Endodermal cell (in vitro differentiated cells): ENCODE data around the gene TULP4. TPM values are rescaled to one million over a fixed set of nuclear protein-coding genes. Genes with fewer than 3 reads are reported as not detected.

Experiments
- DNase-seq: peaks from one replicate; pipeline ENCODE4 v3.0.0-alpha.2; 2017
- H3K27ac ChIP-seq: 2 replicates; pipeline ENCODE4 v1.5.1; 2013; ENCODE audit warnings: mild to moderate bottlenecking, low read depth, low read length, moderate library complexity
- H3K27me3 ChIP-seq: 2 replicates; pipeline ENCODE4 v1.6.1; 2013; ENCODE audit warnings: mild to moderate bottlenecking, low read length, moderate library complexity; ENCODE audit not compliant: insufficient read depth, control insufficient read depth, poor library complexity, severe bottlenecking
- H3K36me3 ChIP-seq: 2 replicates; pipeline ENCODE4 v1.7.0; 2013; ENCODE audit warnings: mild to moderate bottlenecking, low read length, moderate library complexity; ENCODE audit not compliant: control insufficient read depth, insufficient read depth
- H3K4me1 ChIP-seq: one replicate; pipeline ENCODE4 v1.7.0; 2013; ENCODE audit warnings: low read length; ENCODE audit not compliant: control insufficient read depth, insufficient read depth
- H3K4me3 ChIP-seq: 2 replicates; pipeline ENCODE4 v1.5.1; 2013; ENCODE audit warnings: mild to moderate bottlenecking, low read length, moderate library complexity
- H3K9ac ChIP-seq: 2 replicates; pipeline ENCODE4 v1.6.1; 2013; ENCODE audit warnings: mild to moderate bottlenecking, low read length, moderate library complexity; ENCODE audit not compliant: poor library complexity, severe bottlenecking; ENCODE audit errors: extremely low read depth
- H3K9me3 ChIP-seq: 2 replicates; pipeline ENCODE4 v1.6.1; 2013; ENCODE audit warnings: mild to moderate bottlenecking, low read length, moderate library complexity; ENCODE audit not compliant: control insufficient read depth
- H3K27ac Mint-ChIP-seq: 2 replicates; pipeline ENCODE4 v1.8.0; 2020; ENCODE audit warnings: mixed read lengths
- H3K27me3 Mint-ChIP-seq: 2 replicates; pipeline ENCODE4 v1.8.0; 2021; ENCODE audit warnings: mild to moderate bottlenecking, mixed read lengths; ENCODE audit not compliant: insufficient read depth
- H3K36me3 Mint-ChIP-seq: 2 replicates; pipeline ENCODE4 v1.8.0; 2020; ENCODE audit warnings: low read depth, mixed read lengths
- H3K4me1 Mint-ChIP-seq: 2 replicates; pipeline ENCODE4 v1.8.0; 2020; ENCODE audit warnings: mixed read lengths
- H3K4me3 Mint-ChIP-seq: 2 replicates; pipeline ENCODE4 v1.8.0; 2020; ENCODE audit warnings: mild to moderate bottlenecking, moderate library complexity, mixed read lengths
- H3K9me3 Mint-ChIP-seq: 2 replicates; pipeline ENCODE4 v1.8.0; 2020; ENCODE audit warnings: mild to moderate bottlenecking, mixed read lengths
- CTCF ChIP-seq: fragments of 200-600 bp; sonication (generic); conservative IDR thresholded peaks from 2 replicates; pipeline ENCODE4 v1.5.0; 2021; ENCODE audit warnings: antibody characterized with exemption, mild to moderate bottlenecking
- WGBS, 2 experiments: methylation state at CpG; one replicate each; pipeline versions ENCODE4 v1.1.5 to v1.1.7; 2013; ENCODE audit warnings: missing lambda C conversion rate in 2 of 2, mixed read lengths in 1 of 2; ENCODE audit not compliant: insufficient coverage in 1 of 2, insufficient read length in 1 of 2; 5-methylcytosine and 5-hydroxymethylcytosine counted together
- long read RNA-seq, 4 experiments: library from polyadenylated mRNA in 2 of 4; library from RNA in 1 of 4; library from capped mRNA in 1 of 4; stranded (forward) in 3 of 4; unstranded in 1 of 4; transcript quantifications; one replicate each; pipeline ENCODE4 v2.0.0, GENCODE V29; 2020 to 2021; ENCODE audit warnings: inconsistent platforms in 1 of 4
- polyA plus RNA-seq, 2 experiments: library from polyadenylated mRNA; stranded (reverse); fragments of 50-300 nt; gene quantifications; one replicate each; pipeline ENCODE4 v1.2.3, GENCODE V29; 2013
- total RNA-seq, 2 donors: library from RNA; stranded (reverse); fragmentation: NEBNext Ultra II Directional in 1 of 2; extraction: Animal tissue kit (Norgen Biotek cat#: 25700) in 1 of 2; gene quantifications; 2 replicates in 1 of 2; 3 replicates in 1 of 2; pipeline ENCODE4 v1.2.1, GENCODE V29; 2021

TULP4 gene, protein sequence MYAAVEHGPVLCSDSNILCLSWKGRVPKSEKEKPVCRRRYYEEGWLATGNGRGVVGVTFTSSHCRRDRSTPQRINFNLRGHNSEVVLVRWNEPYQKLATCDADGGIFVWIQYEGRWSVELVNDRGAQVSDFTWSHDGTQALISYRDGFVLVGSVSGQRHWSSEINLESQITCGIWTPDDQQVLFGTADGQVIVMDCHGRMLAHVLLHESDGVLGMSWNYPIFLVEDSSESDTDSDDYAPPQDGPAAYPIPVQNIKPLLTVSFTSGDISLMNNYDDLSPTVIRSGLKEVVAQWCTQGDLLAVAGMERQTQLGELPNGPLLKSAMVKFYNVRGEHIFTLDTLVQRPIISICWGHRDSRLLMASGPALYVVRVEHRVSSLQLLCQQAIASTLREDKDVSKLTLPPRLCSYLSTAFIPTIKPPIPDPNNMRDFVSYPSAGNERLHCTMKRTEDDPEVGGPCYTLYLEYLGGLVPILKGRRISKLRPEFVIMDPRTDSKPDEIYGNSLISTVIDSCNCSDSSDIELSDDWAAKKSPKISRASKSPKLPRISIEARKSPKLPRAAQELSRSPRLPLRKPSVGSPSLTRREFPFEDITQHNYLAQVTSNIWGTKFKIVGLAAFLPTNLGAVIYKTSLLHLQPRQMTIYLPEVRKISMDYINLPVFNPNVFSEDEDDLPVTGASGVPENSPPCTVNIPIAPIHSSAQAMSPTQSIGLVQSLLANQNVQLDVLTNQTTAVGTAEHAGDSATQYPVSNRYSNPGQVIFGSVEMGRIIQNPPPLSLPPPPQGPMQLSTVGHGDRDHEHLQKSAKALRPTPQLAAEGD (N-terminal part only)
- total RNA-seq: 100 to 1,000 TPM; 102 to 103 TPM
- polyA plus RNA-seq (2013, experiment 1 of 2): 24.6 TPM
- 26.8 TPM for polyA plus RNA-seq (2013, experiment 2 of 2)
- long read RNA-seq, experiment 1, partial matches to known transcripts: 0 of 7 reads
- long read RNA-seq, experiment 1, other reads (novel, unspliced or antisense): 7 of 7 reads
- long read RNA-seq, experiment 2, partial matches to known transcripts: 18 of 21 reads
- long read RNA-seq, experiment 2, other reads (novel, unspliced or antisense): 3 of 21 reads
- long read RNA-seq, experiment 3, partial matches to known transcripts: 2 of 9 reads
- long read RNA-seq, experiment 3, other reads (novel, unspliced or antisense): 7 of 9 reads
- long read RNA-seq, experiment 4, partial matches to known transcripts: 2 of 6 reads
- long read RNA-seq, experiment 4, other reads (novel, unspliced or antisense): 4 of 6 reads

GRCh38 chr6:158312165-158312564 is at the start of gene TULP4:
TULP4 (plus strand) TSS chr6:158312465; CDS start chr6:158314017, 1,552 bp downstream.
- H3K27ac ChIP-seq: no peak within 1 kb of the TSS
- H3K4me3 ChIP-seq: no peak within 1 kb of the TSS
- Mint-ChIP-seq H3K4me3 (no peak within 1 kb of the TSS), H3K9me3 (peaks cover 54% of the 10 kb centered on the region), H3K36me3 (peaks cover 81% of the 10 kb centered on the region), H3K27ac (no peak within 1 kb of the TSS), H3K27me3 (no peaks in the 10 kb centered on the region), H3K4me1 (no peaks in the 10 kb centered on the region)
- H3K27me3 ChIP-seq: no peaks in the 10 kb centered on the region
- no peak for TF ChIP-seq CTCF
- H3K36me3 ChIP-seq: peaks cover 74% of the 10 kb centered on the region
- no peaks in the 10 kb centered on the region for H3K4me1 ChIP-seq
- WGBS, 2 experiments: 75 to 81% methylated on average over 4 to 6 of the region's 6 CpGs
- no peak for DNase-seq
- H3K9ac ChIP-seq: no peak within 1 kb of the TSS
- H3K9me3 ChIP-seq: peaks cover 74% of the 10 kb centered on the region

DNA sequence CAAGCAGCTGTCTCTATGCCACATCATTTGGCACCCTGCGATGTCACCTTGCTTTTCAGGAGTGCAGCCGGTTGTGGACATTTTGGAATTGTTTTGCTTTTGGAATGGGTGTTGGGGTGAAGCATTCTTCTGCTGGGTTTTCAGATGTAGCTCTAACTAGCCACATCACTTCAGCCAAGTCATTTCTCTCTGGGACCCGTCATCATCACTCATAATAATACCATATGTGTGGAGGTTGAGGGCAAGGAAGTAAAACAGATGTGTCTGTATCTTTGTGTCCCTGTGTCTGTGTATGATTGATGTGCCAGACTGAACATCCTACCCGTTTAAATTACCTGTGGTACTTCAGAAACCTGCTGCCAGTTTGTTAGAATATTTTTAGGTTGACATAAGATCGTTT is 49.5 kb upstream of the TULP4 start:
- no peak overlapping the region for H3K27ac ChIP-seq
- DNase-seq: no peak
- no peak overlapping the region for H3K9ac ChIP-seq
- WGBS, 2 experiments: 72 to 83% methylated on average over 2 to 4 of the region's 5 CpGs
- H3K27ac Mint-ChIP-seq: no peak overlapping the region
- H3K4me1 ChIP-seq: no peaks in the 10 kb centered on the region
- no peaks in the 10 kb centered on the region for H3K27me3 ChIP-seq
- TF ChIP-seq CTCF: no peak
- no peak overlapping the region for H3K4me3 Mint-ChIP-seq
- H3K4me1 Mint-ChIP-seq: no peaks in the 10 kb centered on the region
- H3K9me3 Mint-ChIP-seq: no peaks in the 10 kb centered on the region
- no peak overlapping the region for H3K4me3 ChIP-seq
- no peaks in the 10 kb centered on the region for H3K27me3 Mint-ChIP-seq
- peaks cover 25% of the 10 kb centered on the region for H3K36me3 ChIP-seq
- no peaks in the 10 kb centered on the region for H3K9me3 ChIP-seq
- H3K36me3 Mint-ChIP-seq: peaks cover 47% of the 10 kb centered on the region

DNA sequence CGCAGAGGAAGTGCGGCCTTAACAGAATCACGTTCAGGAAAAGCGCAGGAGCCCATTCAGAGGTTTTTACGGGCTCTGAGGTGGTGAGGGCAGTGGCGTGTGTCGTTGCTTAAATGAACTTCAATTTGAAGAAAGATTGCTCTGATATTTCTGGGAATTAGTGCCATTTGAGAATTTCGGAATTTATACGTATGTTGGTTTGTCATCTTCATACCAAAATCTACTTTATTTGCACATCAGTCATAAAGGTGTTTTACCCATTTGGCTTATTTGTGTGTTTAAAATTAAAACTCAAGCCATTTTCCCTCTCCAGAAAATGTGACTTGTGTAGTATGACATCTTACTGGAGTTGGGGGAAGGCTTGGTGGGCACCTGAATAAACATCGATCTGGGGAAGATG is 48.1 kb upstream of the TULP4 start:
- H3K9me3 ChIP-seq: no peaks in the 10 kb centered on the region
- H3K4me1 ChIP-seq: no peaks in the 10 kb centered on the region
- no peaks in the 10 kb centered on the region for H3K27me3 ChIP-seq
- Mint-ChIP-seq H3K4me3 (no peak overlapping the region), H3K27me3 (no peaks in the 10 kb centered on the region), H3K9me3 (no peaks in the 10 kb centered on the region), H3K36me3 (peaks cover 52% of the 10 kb centered on the region), H3K4me1 (no peaks in the 10 kb centered on the region), H3K27ac (no peak overlapping the region)
- no peak overlapping the region for H3K9ac ChIP-seq
- 96% methylated on average over 7 to 10 of the region's 10 CpGs for WGBS, 2 experiments
- H3K27ac ChIP-seq: no peak overlapping the region
- TF ChIP-seq CTCF: no peak
- no peak for DNase-seq
- peaks cover 28% of the 10 kb centered on the region for H3K36me3 ChIP-seq
- no peak overlapping the region for H3K4me3 ChIP-seq
